Activated T-helper 1 cell treated with anti-CD3 and anti-CD28 coated beads, Interleukin-2, amount 50 U/mL, for 16 hours (primary cell): Measurements from ENCODE around the gene FBXO4.
"Not testable (repeated sequence)": the region's sequence is repeated elsewhere in the genome, so short reads cannot be mapped to it uniquely, and the experiment has no call there.

ENCODE experiments used
- DNase-seq, 2 donors: peaks; one replicate each; pipeline ENCODE4 v3.0.0-alpha.2; 2020; ENCODE audit warnings: low read depth in 1 of 2, low spot score in 1 of 2

Gene FBXO4

DNA sequence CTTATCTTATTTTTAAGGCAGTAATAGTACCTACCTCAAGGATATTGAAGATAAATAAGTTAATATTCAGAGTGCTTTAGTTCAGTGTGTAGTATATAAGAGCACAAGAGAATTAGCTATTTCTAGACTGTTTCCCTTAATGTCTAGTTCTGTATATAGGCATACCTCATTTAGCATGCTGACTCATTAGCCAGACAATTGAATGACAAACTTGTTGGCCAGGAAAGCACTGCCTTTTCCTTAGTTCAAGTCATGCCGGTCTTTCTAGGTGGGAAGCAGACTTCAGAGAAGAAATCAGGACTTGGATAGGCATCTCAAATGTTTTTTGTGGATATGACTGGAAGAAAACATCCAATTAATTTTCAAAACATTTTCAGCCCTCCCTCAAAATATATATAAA lies 3.2 kb upstream of the FBXO4 start:
- no peak for DNase-seq

DNA sequence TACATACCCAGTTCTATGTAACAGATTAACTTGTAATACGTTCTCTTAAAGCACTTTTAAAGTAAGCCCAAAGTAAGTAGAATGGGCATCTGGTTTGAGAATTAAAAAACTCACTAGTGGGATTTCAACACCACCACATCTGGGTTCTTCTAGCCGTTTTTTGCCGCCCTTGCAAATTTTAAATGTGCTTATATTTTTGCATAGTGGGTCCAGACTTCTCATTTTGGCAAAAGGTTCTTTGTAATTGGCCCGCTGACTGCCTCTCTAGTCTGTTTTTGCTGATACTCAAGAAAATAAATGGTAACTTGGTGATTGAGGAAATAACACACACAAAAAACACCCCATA lies 582 bp upstream of the FBXO4 start:
- no peak for DNase-seq

DNA sequence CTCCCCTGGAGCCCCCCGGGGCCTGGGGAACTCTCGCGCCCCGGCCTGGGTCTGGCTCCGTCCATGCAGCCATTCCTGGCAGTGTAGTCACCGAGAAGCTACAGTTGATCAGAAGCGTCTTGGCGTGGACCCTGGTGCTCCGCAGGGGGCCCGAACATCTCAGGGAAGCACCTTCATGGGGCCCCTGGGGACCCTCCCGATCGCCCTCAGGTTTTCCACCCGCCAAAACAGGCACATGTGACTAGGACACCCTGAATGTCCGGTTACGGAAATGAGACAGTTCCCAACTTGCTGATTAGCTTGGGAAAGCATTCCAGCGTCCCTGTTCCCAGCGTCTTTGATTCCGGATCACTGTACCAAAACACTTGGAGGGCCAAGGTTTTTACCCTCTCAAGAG lies 472 bp downstream of the FBXO4 start:
- DNase-seq = no peak

DNA sequence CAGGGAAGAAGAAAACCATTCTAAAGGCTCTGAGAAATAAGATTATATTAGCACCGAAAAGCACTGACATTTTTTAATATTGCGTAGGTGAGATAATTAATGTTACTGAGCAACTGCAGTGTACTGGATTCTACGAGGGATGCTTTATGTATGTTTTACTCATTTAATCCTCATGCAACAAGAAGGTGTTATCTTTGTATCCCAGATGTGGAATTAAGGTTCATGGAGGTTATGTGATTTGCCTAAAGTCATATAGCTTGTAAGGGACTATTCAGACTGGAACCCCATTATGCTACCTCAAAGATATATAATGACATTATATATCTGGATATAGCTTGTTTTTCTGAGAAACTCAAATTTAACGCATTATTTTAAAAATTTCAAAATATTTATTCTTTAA lies 2.5 kb downstream of the FBXO4 start:
- no peak for DNase-seq

DNA sequence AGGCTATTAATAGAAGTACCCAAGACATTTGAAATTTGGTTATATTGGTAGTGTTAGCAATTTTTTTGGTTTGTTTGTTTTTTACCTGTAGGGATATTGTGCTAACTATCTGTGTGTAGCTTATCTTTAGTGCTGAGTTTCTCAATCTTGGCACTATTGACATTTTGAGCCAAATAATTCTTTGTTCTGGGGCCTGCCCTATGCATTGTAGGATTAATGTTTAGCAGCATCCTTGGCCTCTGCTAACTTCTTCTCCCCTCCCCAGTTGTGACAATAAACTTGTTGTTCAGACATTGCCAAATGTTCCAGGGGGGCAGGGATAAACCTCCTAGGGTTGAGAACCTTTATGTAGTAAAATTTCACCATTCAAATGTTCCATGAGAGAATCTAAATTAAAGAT lies 4.0 kb downstream of the FBXO4 start:
- no peak for DNase-seq

DNA sequence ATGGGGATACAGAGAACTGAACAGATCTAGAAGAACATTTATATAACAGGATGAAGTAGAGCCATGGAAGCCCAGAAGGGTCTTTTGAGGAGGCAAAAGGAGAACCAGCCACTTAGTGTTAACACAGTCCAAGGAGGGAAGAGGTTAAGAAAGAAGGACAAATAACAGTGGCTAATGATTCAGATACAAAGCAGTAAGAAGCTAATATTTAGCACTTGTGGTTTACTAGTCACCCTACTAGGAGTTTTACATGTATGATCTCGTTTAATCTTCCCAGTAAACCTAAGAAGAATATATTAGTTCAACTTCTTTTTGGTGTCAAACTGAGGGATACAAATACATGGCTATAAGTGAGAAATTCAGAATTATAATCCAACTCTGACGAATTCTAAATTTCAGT lies 7.7 kb downstream of the FBXO4 start:
- no peak for DNase-seq

DNA sequence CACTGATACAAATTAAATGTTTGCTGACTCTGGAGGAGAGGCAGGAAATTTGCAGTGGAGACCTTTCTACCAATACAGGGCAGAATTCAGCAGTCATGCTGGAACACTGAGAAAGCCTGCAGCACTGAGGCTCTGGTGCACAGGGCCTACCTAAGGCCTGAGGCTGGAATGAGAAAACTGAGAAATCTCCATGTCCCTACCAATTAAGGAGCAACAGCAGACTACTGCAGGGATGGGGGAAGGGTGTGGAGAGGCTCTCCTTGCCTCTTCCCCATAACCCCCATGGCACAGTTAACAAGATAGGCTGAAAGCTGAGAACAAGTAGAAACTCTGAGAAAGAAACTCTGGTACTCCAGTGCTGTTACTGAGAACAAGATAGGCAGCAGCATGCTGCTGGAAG lies 10.5 kb downstream of the FBXO4 start:
- DNase-seq = no peak

DNA sequence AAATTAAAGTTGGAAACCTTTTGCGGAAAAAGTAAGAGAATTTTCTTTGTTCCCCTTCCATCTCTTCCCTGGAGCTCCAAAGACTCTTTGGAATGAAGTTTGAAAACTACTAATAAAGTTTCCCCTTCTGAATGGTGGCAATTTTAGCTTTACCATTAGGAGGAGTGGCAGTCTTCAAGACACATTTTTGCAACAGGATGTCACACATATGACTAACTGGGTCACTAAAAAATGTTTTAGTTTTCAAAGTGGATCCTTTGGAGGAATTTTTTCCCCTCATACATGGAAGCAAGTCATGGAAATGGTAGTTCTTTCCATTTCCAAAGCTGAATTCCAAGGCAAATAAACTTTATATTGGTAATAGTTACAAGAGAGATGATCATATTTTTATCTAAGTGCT lies 15.6 kb downstream of the FBXO4 start:
- no peak for DNase-seq

DNA sequence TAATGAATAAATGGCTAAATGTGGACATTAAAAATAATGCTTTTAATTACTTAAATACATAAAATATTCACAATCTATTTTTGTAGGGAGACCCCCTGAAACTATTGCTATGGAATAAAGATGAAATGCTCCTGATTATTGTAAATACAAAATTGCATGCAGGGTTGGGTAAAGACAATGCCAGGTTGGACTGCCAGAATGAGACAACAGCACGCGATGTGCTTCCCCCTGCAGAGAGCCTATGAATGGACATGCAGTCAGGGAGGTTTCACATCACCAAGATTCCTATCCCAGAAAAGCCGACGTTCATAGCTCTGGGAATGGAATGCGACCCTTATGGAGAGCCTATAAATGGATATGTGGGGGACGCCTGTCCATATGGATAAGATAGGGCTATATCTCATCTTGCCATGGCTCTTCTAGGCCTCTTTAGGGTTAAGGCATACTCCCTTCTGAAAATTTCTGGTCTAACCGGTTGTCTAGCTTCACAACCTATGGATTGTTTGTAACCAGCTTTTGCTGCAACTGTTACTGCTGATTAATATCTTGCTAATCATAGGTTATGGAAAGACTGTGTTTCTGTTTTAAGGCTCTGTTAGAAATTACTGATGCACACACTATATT lies 20.4 kb downstream of the FBXO4 start:
- not testable (repeated sequence) for DNase-seq

DNA sequence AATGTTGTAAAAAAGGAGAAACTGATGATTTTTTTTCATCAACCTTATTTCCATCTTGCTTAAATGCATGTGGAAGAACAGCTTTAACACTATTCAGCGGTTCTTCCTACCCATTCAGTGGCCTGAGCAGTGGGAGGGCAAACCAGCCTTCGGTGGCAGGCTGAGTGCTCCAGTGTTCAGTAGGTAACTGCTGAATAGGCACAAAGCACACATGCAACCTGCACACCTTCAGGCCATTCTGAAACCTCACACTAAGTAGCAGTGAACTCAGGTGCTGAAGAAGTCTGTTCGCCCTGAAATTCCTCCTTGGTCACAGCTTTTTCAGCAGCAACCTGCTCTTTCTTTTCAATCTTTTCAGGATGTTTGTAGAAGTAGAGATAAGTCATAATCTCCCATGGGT lies 26.1 kb downstream of the FBXO4 start:
- no peak for DNase-seq

DNA sequence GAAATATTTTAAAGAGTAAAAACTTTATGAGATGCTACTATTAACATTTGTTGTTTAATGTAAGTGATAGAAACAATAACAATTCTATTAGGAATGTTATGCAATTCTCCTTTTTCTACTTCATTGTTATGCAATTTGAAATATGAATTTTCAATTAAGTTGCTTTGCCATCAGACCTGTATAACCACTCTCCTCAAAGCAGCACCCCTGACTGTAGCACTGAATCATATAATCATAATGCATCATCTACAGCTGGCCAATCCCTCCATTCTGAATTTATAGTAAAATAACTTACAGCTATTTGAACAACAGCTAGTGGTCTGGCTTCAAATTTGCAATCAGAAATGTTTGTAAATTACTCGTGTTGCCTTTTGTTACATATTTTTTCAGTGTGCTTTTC lies 29.2 kb downstream of the FBXO4 start:
- no peak for DNase-seq

DNA sequence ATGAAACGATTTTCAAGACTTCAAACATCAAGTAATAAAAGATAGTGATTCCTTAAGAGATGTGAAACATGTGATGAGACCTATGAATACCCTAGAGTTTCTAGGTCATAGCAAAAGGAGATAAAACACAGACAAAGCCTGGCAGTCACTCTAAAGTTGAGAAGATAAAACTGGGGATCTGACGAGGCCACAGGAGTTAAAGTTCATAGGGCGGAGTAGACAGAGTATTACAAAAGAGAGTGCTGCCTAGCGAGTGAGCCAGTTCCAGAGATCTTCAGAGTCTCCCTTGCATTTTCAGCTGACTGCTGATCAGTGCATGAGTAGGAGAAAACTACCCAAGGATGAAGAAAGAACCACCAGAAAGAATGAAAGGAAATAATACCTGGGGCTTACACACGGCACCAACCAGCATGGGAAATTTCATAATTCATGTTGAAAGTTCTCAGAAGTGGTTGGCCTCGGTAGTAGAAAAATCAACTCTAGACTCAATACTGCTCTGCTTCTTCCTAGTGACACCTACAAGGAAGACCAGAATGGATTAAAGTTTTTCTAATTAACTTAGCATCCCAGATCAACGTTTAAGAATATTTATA lies 30.4 kb downstream of the FBXO4 start:
- DNase-seq = no peak

DNA sequence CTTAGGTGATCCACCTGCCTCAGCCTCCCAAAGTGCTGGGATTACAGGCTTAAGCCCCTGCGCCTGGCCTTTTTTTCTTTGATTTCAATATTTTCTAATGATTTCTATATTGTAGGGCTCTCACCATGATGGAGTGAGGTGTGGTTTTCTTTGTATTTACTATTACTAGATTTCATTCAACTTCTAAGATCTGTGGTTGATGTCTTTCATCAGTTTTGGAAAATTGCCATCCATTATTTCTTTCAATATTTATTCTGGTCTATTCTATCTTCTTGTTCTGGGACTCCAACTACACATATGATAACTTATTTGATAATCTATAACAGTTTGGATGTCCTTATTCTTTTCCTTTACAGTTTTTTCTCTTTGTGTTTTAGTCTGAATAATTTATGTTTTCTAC lies 31.9 kb downstream of the FBXO4 start:
- DNase-seq = no peak

DNA sequence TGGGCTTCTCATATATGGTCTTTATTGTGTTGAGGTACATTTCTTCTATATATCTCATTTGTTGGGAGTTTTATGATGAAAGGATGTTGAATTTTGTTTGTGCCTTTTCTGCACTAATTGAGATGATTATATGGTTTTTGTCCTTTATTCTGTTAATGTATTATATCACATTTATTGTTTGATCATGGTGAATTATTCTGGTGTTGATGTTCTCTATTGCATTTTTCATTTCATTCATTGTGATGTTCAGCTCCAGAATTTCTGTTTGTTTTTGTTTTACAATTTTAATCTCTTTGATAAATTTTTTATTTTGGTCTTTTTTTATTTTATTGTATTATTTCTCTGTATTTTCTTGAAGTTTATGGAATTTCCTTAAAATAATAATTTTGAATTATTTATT lies 35.4 kb downstream of the FBXO4 start:
- DNase-seq = no peak

DNA sequence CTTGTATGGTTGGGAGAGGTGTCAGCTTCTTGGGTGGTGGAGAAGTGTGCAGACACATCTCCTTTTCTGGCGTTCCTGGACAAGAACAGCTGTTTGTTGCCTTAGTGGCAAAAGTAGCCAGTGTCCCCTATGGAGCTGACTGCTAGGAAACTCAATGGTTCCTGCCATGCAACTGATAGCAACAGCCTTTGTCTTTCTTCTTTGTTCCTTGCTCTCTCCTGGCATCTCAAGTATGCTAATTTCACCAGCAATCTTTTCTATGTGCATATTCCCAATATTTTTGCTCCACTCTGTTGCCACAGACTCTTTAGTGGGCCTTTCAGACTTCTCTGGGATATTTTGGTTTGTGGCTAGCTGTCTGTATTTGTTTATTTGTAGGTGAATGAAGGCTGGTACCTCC lies 36.7 kb downstream of the FBXO4 start:
- DNase-seq = no peak

DNA sequence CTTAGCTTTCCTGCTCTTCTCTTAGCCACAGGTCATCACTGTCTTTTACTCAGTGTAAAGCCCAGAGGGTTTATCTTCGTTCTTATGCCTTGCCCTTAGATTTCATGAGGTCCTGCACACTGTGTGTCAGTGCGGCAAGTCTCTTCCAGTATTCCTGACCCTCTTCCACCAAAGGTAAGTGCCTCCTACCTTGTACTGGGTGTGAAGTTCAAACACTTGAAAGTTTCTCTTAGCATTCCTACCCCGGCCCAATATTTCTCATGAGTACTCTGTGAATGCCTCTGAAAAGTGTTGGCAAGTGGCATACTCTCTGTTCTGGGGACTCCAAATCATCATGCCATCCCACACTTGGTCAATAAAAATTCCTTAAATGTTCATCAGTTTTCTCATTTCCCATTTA lies 37.4 kb downstream of the FBXO4 start:
- DNase-seq = no peak

DNA sequence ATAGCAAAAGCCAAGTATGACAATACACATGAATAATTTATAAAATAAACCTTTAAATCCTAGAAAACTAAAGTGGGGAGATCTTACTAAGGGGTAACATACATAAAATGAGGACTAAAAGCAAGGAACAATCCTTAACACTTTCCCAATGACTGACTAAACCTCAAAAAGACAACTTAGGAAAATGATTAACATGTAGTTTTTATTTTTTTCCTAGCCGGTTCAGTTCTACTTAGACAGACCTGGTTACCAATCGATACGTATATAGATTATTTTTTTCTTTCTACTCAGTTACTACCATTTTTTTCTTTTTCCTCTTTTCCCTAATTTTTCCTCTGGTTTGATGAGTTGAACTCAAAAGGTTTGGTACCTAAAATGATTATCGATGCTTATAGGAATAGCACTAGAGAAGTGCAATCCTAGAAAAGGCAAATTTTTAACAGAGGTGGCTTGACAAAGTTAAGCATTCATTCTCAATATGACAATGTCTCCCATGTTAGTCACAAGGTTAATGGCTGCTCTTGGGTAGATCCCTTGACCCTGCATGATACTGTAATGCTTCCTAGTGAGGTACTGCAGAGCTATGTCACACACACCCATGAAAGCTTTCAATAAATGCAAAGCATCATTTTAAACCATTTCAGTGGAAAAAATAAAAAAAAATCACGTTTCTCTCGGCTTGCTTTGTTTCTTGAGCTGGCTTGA lies 41.5 kb downstream of the FBXO4 start:
- no peak for DNase-seq

DNA sequence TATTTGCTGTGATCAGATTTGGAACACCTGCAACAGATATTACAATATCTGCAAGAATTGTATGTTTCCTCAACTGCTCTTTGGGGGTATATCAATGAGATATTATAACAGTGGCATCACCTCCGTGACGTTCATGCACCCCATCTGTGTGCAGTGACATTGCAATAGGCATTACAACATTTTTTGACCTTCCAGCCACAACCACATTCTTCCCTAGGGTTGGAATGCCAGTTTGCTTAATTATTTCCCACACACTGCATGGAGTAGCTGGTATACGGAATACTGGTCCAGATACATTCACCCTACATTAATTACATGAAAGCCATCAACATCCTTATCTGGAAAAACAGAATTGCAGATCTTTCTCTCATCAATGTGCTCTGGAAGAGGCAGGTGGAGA lies 42.3 kb downstream of the FBXO4 start:
- no peak for DNase-seq

DNA sequence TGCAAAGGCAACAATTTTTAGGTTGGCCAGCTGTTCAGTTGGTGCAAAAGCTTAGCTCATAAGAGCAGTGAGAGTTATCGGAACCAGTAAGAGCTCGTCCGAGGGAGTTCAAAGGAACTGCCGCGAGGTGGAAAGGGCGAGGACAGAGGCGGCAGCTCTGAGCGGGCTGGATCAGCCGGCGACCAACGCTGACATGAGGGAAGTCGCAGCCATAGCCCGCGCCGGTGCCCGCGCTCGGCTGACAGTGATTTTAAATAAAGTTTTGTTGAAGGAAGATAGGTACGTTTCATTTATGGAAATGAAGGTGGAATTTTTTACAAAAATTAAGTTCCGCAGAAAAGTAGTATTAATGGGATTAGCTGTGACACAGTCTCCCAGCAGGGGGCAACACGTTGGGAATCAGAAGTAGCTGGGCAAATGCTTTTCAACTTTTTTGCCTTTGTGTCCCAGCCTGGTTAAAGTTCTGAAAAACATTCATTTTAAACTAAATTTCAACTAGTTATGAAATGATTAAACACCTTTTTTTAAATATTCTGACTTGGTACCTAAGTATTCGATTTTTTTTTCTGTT lies 43.2 kb downstream of the FBXO4 start:
- DNase-seq = no peak

DNA sequence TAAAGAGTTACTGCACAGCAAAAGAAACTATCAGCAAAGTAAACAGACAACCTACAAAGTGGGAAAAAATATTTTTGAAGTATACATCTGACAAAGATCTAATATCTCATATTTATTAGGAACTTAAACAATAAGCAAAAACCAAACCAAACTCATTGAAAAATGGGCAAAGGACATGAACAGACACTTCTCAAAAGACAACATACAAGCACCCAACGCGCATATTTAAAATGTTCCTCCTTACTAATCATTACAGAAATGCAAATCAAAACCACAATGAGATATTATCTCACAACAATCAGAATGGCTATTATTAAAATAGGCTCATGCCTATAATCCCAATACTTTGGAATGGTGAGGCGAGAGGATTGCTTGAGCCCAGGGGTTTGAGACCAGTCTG lies 48.0 kb downstream of the FBXO4 start:
- DNase-seq = no peak

DNA sequence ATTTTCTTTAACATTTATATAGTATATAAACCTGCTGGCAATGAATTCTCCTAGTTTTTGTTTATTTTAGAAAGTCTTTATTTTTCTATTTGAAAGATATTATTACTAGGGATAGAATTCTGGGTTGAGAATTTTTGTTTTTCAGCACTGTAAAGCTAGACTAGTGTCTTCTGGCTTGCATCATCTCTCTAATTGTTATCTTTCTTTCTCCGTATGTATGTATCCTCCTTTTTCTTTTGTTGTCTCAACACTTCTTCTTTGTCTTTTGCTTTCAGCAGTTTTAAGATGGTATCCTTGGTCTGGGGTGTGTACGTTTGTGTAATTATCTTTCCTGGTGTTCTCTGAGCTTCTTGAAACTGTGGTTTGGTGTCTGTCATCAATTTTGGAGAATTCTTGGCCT lies 48.8 kb downstream of the FBXO4 start:
- DNase-seq = no peak

DNA sequence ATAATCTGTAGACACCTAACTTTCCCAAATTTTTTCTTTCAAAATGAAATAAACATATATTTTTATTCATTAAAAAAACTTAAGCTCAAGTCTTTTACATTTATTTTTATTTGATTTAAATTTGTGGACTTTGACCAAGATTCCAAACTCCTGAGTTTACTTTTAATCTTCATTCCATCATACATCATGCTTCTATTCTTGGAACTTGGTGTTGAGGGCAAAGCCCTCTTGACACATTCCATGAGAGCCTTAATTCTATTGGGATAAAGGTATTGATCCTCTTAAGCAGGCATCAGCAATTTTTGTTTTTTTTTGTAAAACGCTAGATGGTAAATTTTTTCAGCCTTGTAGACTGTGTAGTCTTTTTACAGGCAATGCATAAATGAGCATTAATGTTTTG lies 53.6 kb downstream of the FBXO4 start:
- no peak for DNase-seq

DNA sequence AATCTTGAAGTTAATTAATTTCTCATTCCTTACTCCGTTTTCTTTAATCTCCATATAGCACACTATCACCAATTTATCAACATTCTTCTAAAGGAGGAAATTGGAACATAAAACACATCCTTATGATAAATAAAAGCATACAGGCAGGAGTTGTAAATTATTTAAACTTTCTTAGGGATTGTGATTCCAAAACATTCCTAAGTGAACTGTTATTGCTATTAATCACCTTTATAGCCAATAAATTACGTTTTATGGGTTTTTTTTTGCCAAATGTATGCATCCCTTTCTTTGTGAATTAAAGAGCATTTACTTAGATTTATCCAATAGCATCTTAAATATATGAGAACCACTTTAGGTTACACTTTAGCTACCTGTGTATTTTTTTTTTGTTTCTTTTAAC lies 55.3 kb downstream of the FBXO4 start:
- no peak for DNase-seq
